ENCODE results near the gene FOXJ1.

FOXJ1 gene

DNA sequence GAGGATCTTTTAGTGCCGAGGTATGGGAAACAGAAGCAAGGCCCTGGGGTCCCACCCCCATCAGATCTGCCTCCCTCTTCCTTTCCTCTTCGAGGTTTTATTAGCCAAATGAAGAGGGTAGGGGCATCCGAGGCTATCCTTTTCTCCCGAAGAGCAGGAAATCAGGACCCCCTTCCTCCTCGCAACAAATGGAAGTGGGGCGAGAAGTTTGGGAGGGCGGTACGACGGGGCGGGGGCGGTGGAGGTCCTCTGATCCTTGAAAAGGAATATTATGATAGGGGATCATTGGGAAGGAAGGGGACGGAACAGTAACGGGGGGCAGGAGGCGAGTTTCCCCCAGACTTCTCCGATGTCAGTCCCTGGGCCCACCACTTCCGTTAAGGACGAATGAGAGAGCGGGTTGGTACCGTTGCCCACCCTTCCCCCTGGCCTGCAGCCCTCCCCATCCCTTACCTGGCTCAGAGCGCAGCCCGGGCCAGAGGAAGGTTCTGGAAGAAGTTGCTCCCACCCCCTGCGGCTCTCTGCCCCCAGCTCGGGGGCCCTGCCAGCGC is 309 bp downstream of the FOXJ1 start:
- no peak for DNase-seq (ENCODE audit: low read depth)

DNA sequence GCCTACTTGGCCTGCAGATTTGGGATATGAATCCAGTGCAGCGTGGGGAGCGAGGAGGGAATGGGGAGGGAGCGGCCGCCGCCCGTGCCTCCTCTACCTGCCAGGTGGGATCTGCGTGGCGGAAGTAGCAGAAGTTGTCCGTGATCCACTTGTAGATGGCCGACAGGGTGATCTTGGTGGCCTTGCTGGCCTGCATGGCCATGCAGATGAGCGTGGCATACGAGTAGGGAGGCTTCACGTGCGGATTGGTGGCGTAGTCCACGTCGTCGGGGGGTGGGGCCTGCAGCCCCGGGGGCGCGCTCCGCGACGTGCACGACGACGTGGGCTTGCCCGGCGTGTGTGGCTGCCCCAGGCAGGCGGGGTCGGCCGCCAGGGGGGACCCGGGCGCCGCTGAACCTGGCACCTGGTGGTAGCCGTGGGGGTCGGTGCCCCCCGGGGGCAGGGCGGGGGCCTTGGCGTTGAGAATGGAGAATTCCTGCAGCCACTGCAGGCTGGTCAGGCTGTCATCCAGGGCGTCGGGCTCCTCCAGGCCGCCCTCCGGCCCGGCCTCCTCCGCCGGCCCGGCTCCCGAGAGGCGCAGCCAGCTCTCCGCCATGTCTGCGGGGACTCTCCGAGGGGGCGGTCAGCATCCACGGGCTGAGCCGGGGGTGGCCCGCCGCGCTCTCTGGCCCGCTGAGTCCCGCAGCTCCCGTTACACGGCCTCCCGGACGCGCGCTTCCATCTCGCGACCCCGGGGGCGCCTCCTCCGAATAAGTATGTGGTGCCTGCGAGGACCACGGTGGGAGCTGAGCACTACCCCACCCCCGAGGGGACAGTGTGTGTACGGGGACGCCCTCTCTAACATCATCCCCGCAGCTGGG is 1.0 kb downstream of the FOXJ1 start:
- DNase-seq (ENCODE audit: low read depth) = no peak

DNA sequence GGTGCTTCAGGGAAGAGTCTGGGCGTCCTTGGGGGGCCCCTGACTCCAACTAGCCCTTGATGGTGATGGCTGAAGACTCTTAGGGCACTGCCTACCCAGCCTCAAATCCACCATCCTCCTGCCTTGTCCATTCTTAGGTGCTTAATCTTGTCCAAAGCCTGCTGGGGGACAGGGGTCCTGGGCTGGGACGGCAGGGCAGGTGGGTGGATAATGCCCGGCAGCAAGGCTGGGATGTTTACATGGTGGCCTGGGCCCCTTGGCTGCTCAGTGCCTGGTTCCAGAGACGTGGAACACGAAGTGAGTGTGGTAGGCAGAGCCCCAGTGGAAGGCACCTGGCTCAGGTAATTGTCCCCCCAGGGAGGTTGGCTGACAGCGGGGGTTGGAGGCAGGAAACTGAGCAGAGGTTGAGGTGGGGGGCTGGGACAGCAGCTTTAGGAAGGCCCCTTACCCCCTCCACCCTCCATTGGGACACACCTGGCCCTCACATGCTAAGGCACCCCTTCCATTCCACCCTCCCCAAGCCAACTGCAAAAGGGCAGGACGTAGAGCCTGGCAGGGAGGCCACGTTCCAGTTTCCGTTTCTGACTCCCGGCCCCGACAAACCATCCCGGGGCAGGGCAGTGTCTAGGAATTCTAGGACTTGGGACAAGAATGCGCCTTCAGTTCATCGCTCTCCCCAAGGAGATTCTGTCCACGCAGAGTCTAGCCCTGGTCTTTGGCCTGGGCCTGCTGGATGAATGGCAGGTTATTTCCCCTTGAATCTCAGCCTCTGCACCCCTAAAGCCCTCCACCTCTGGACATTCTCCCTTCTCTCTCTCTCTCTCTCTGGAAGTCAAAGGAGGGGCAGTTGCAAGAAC is 1.9 kb downstream of the FOXJ1 start:
- DNase-seq (ENCODE audit: low read depth) = no peak

DNA sequence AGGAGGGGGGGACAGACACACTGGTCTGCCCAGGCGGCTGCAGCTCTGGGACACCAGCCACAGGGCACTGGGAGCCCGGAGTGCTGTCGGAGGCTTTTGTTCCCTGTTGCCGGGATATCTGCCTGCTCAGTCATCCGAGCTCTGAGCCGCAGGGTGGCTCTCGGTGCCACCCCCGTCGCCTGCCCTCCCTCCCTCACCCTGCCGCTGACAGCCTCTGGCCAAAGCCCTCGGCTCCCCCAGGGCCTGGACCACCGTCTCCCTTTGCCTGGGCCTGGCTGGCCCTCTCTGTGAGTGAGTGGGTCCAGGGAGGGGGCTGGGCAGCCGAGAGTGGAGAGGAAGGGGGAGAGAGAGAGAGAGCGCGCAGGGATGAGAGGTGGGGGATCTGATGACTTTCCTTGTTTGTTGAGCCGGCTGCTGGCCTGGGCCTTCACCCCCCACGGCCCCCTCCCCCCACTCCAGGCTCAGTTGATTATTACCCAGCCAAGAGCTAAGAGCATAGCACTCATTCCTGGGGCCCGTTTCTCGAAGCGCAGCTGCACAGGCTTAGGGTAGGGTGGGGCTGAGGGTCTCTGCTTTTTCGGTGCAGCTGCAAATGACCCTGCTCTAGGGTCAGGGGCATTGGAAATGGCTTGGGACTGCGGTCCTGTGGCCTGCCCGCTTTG is 2.7 kb downstream of the FOXJ1 start:
- no peak for DNase-seq (ENCODE audit: low read depth)

DNA sequence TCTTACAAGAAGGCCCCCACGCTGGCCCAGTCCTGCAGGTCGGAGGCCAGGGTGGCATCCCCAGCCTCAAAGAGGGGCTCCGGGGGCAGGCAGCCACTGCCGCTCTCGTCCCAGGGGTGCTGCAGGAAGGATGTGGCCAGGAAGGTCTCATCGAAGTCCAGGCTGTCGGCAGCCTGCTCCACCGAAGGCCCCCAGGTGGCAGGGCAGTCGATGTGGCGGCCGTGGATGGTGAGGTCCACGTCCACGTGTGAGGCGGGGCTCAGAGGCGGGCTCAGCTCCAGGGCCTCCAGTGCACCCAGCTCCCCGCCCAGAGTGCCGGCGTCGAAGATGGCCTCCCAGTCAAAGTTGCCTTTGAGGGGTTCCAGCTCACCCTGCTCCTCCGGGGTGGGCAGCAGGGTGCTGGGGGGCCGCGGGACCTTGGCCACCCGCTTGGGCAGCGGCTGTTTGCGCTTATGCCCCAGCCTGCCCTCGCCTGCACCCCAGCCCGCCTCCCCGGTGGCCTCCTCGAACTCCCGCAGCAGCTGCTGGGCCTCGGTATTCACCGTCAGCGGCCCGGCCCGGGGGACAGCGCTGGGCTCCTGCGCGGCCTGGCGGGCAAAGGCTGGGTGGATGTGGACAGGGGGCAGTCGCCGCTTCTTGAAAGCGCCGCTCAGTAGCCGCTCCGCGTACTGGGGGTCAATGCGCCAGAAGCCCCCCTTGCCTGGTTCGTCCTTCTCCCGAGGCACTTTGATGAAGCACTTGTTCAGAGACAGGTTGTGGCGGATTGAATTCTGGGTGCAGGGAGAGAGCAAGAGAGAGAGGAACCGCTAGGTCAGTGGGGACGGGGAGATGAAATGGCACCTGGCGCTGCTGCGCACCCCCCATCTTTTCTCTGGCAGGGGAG is 3.5 kb downstream of the FOXJ1 start:
- no peak for DNase-seq (ENCODE audit: low read depth)

DNA sequence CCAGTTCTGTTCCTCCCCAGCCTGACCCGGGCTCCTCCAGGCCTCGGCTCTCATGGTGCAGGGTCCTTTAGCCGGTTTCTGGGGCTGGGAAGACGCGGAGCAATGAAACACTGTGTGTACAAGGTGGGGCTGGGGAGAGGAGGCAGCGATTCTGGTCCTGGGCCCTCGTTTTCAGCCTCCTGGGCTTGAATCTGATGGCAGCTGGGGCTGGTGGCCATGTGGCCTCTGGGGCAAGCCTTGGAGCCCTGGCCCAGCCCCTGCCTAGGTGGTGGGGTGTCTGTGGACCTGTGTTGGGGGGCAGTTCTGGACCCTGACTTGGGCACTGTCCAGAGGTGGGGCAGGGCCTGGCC is 4.1 kb downstream of the FOXJ1 start:
- DNase-seq (ENCODE audit: low read depth) = no peak

DNA sequence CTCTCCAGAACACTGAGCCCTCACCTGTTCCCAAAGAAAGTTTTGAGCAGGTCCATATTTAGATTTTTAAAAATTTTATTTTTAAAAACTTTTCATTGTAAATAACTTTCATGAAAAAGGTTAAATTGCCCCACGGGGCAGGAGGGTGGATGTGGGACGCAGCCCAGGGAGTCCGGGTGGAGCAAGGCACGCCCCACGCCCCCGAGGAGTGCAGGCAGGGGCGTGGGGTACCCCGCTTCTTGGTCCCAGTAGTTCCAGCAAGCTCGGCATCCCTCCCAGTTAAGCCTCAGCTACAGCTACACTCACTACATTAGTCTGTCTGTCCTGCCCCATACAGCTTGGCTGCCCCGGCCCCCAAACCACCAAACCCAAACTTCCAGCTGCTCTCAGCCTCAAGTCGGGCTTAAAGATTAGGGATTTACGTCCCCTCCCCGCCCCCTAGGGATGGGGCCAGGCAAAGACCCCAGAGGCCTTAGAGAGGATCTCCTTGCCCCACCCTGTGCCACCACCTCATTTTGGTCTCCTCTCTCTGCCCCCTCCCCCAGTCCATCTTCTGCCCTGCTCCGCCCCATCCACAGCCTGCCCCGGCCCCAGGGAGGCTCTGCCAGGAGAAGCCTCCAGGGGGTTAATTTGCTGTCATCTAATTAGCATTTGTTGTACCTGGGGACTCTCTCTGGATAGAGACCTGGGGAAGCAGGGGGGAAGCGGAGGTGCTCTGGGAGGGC is 4.6 kb downstream of the FOXJ1 start:
- no peak for DNase-seq (ENCODE audit: low read depth)

DNA sequence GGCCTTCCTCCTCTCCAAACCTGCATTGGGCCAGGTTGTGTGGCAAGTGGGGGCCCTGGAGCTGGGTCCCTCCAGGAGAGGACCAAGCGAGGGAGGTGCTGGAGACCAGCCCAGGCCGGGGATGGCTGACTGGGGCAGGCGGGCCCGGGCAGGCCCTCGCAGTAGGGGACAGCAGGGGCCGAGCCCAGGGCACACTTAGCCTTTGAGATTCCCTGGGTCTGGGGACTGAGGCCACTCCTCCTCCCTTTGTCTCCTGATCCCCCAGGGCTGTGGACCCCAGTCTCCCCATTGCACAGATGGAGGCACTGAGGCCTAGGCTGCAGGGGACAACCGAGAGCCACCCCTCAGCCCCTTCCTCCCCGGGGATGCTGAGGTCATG is 5.2 kb downstream of the FOXJ1 start:
- no peak for DNase-seq (ENCODE audit: low read depth)

DNA sequence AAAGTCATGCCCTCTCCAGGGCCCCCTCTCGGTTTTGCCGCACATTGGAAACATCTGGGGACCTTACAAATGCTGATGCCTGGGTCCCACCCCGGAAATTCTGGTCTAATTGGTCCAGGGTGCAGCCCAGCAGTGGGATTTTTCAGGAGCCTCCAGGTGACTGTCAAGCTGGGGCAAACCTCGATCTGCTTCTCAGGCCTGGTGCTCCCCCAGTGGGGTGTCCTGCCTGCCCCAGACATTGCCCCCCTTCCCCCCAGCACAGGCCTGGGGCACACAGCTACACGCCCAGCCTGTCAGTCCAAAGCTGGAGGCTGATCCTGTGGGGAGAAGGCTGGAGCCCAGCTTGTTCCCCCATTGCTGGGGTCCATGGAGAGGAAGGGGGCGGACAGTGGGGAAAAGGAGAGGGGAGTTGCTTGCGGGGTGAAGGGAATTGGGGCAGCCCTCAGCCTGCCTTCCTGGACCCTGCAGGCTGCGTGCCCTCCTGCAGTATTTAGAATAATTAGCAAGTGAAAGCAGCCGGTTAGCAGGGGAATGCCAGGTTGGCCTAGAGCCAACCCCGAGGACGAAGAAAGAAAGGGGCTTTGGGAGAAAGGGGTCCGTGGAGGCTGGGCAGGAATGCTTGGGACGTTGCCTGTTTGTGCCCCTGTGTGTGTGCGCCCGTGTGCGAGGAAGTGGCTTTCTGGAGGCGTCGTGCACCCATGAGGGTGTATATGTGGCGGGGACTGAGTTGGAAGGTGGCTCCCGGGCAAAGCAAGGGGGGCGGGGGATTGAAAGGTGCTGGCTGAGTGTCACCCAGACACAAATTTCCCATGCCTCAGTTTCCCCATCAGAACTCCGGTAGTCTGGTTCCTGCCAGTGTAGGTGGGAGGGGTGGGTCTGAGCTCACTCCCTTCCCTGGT is 5.9 kb downstream of the FOXJ1 start:
- DNase-seq (ENCODE audit: low read depth) = no peak

DNA sequence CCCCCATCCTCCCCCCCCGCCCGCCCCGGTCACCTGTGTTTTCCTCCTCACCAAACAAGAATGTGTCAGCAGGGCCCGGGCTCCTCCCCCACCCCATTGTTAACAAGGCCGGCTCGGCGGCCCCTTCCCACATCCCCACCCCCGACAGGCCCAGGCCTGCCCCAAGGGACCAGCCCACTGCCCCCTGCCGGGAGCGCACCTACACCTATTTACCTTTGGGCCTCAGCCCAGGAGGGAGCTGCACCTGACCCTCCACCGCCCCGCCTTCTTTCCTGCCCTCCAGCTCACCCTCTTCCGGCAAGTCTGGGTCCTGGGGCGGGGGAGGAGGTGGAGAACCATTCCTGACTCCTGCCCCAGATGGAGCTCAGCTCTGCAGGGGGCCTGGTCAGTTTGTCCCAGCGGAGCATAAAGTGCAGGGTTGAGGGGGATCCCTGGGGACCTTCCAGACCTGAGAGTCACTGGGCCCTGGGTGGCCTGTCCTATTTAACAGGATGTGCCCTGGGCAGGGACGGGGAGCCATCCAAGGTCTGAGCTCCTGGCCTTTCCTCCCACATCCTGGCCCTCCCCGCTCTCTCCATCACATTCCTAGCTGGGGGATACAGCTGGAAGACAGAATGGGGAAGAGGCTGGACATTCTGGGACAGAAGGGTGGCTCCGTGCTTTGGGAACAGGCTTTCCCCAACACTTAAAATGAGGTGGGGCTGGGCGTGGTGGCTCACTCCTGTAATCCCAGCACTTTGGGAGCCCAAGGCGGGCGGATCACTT is 8.3 kb downstream of the FOXJ1 start:
- no peak for DNase-seq (ENCODE audit: low read depth)

DNA sequence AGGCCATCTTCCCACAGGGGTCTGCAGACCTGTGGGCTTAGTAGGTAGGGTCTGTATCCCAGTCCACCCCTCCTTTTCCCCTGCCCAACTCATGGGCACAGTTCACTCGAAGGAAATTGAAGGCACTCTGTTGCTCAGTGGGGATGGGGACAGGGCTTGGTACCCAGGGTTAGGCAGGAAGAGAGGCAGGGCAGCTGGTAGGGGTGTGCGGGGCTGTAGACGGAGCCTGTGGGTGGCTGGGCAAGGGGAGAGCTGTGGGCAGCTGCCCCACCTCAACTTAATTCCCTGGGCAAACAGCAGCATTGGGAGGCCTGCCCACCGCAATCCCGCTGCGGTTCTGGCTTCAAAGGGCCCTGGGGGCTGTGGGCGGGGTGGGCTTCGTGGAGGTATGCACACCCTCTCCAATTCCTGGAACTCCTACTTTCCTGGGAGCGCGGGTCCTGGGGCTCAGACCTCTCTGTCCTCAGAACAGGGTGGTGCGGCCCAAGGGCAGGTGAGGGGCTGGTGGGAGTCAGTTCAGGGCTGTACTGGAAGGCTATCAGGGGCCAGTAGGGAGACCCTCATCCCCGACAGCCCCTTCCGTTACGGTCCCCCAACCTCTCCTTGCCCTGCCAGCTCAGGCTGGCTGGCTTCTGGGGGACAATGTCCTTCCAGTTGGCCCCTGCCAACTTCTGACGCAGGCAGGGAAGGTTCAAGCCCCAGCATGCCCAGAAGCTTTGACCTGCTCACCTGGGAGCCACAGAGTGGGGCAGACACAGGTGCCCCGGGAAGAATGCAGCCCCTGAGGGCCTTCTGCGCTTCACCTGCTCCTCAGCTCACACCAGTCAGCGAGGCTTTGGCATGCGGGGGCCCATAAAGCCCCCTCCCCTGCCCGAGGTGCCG is 9.1 kb downstream of the FOXJ1 start:
- no peak for DNase-seq (ENCODE audit: low read depth)

DNA sequence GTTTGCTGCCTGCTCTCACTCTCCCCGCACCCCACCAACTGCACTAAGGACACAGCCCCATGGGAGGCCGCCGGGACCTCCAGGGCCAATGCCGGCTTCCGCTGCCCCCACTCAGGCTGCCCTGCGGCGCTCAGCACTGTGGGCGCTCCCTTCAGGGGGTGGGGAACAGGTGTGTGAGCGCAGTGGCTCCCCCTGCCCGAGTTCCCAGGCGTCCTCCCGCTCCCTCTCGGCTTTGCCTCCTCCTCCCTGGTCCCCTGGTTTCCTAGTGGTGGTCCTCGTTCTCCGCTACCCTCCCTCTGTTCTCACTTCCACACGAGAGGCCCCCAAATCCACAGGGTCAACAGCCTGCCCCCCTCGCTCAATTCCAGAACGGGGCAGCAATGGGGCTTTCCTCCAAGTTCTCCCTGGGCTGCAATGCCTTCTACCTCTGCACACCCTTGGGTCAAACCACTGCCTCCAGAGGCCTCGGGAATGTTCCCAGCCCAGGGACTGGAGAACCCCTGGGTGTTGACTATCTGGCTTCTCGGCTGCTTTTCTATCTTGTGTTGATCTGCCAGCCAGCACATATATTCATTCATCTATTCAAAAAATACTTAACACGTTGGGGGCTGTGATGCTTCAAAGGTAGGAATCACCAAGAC is 9.9 kb downstream of the FOXJ1 start:
- DNase-seq (ENCODE audit: low read depth) = no peak

DNA sequence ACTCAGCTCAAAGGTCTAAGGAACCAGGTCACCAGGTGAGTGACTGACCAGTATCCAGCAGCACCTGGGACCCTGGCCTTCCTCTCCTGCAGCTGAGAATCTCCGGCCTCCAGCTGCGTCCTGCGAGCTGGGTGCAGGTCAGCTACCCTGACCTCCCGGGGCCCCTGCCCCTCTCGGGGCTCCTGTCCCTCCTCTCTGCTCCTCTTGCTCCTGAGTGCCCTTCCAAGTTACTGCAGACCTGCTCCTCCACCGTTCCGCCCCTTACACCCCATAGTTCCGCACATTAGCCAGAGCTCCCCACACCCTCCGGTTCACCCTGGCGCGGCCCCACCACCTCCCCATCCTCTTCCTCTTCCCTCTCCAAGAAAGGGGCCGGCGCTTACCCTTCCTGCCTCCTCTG is 10.6 kb downstream of the FOXJ1 start:
- no peak for DNase-seq (ENCODE audit: low read depth)

DNA sequence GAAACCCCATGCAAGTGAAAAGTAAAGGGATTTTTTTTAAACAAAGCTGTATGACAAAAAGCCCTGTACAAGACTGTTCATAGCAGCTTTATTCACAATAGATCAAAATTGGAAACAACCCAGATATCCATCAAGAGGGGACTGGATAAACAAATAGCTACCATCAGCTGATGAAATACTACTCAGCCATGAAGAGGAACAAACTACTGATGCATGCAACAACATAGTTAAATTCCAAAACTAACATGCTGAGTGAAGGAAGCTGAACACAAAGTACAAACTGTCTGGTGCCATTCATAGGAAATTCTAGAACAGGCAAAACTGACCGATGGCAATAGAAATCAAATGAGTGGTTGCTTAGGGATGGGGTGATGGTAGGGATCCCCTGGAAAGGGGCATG is 15.1 kb downstream of the FOXJ1 start:
- no peak for DNase-seq (ENCODE audit: low read depth)

DNA sequence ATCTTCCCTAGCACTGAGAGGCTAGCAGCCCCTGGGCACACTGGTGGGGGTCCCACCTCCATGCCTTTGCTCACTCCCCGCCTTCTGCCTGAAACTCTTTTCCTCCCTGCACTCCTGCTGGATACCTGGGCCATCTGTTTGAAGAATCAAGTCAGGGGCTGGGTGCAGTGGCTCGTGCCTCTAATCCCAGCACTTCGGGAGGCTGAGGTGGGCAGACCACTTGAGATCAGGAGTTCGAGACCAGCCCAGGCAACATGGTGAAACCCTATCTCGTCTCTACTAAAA is 15.7 kb downstream of the FOXJ1 start:
- DNase-seq (ENCODE audit: low read depth) = no peak

DNA sequence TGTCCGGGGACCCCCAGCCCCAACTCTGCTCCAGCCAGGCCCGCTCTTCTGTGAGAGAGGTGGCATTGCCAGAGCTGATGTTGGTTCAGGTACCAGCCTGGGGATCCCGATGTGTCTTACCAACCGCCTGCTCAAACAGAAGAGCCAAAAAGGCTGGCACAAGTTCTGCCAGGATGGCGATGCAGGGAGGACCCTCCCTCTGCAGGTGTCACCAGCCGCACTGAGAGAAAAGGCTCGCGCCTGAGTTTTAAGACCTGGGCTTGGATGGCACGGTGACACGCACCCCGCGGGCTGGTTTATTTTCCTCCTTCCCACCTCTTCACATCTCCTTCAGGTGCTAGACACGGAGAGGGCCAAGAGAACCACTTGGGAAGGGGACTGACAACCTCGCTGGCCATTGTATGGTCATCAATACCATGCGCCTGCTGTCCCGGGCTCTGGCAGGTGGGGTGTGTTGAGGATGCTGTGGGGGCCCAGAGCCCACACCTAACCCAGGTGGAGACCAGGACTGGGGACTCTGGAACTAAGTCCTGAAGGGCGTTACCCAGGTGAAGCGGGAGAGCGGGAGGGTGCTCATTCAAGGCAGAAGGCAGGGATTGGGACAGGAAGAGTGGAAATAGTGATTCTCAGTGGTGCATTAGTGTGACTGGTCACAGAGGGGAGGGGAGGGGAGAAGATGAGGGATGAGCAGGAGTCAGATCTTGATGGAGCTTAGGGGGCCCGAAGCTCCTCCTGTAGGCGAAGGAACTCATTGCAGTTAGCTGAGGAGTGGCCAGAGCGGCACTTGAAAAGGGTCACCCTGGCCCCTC is 16.3 kb downstream of the FOXJ1 start:
- DNase-seq (ENCODE audit: low read depth) = no peak
